ENCODE measurements around the gene RRP8.

RRP8 gene

DNA sequence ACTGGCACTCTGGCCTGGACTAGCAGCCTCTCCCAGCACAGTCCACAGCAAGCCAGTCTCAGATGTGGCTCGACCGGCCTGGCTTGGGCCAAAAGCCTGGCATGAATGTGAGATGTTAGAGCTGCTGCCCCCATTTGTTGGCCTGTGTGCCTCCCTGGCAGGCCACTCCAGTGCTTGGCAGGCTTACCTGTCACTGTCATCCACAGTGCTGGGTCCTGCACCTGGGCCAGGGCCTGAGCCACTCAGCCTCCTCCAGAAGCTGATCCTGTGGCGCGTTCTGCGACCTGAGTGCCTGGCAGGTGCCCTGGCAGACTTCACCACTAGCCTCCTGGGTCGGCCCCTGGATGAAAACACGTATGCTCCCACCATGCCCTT lies 36.1 kb downstream of the RRP8 start:
- TF ChIP-seq, protein P1, sequence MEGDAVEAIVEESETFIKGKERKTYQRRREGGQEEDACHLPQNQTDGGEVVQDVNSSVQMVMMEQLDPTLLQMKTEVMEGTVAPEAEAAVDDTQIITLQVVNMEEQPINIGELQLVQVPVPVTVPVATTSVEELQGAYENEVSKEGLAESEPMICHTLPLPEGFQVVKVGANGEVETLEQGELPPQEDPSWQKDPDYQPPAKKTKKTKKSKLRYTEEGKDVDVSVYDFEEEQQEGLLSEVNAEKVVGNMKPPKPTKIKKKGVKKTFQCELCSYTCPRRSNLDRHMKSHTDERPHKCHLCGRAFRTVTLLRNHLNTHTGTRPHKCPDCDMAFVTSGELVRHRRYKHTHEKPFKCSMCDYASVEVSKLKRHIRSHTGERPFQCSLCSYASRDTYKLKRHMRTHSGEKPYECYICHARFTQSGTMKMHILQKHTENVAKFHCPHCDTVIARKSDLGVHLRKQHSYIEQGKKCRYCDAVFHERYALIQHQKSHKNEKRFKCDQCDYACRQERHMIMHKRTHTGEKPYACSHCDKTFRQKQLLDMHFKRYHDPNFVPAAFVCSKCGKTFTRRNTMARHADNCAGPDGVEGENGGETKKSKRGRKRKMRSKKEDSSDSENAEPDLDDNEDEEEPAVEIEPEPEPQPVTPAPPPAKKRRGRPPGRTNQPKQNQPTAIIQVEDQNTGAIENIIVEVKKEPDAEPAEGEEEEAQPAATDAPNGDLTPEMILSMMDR (IDR thresholded peaks at IDR 0.05; ENCODE audit: low read depth, low read length) = no peak
- H3K4me3 ChIP-seq (ENCODE audit: low read depth, low read length) = no peak overlapping the region

DNA sequence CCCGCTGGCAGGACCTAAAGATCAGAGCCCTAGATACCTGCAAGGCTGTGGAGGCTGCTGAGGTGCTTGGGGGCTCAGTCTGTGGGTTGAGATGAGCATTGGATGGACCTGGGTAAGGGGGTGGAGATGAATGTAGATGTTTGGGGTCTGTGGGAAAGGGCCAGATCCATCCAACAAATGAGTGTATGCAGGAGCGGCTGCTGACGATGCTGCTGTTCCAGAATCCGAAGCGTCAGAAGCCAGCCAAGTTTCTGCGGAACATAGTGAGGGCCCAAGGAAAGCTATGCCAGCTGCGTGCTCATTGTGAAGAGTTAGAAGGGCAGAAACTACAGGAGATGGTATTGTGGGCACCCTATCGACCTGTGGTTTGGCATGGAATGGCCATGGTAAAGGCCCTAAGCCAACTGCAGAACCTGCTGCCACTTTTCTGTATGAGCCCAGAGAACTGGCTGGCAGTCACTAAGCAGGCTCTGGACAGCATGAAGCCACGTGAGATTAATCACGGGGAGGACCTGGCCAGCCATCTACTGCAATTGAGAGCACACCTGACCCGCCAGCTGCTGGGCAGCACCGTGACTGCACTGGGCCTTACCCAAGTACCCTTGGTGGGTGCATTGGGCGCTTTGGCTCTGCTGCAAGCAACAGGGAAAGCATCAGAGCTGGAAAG lies 36.6 kb downstream of the RRP8 start:
- TF ChIP-seq, protein P1 (IDR thresholded peaks at IDR 0.05; ENCODE audit: low read depth, low read length) = no peak
- H3K4me3 ChIP-seq (ENCODE audit: low read depth, low read length) = no peak overlapping the region

DNA sequence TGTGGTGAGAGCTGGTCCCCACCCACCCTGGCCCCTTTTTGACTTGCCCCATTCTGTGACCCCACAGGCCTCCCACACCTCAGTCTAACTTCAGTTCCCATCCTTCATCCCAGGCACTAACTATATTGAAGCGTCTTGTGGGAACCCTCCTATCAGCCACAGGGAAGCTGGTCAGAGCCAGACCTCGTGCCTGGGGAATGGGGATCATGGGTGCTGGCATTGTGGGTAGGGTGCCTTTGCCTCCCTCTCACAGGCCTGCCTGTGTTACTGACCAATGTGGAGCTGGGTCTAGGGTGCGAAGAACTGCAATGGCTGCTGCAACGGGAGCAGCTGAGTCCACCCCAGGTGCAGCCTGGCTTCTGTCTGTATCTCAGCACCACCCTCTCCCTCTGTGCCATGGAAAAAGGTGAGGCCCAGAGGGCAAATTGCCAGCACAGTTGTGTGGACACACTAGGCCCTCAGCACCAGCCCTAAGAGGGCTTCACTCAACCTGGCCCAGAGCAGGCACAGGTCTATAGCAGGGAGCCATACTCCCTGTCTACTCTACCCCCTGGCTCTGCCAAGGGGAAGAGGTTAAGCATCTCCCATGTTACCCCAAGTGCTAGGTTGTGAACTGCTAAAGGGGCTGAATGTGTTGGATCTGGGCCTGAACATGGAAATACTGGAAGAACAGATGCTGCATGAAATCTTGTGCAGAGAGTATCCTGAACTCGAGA lies 37.3 kb downstream of the RRP8 start:
- TF ChIP-seq, protein P1 (IDR thresholded peaks at IDR 0.05; ENCODE audit: low read depth, low read length) = no peak
- no peak overlapping the region for H3K4me3 ChIP-seq (ENCODE audit: low read depth, low read length)

DNA sequence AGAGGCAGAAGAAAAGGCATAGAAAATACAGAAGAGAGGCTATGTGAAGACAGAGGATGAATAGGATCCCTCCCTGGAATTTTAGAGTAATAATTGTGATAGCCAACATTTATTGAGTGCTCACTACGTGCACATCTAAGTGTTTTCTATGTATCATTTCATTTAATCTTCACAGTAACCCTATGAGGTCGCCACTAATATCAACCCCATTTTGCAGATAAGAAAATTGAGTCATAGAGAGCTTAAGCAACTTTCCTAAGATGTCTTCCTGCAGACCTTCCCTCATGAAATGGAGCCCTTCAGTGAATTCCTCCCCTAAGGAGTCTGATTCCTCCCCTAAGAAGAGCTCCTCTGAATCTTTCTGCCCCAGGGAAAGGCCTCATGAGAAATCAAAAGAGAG lies 38.1 kb downstream of the RRP8 start:
- no peak overlapping the region for H3K4me3 ChIP-seq (ENCODE audit: low read depth, low read length)
- TF ChIP-seq, protein P1 (IDR thresholded peaks at IDR 0.05; ENCODE audit: low read depth, low read length) = no peak

DNA sequence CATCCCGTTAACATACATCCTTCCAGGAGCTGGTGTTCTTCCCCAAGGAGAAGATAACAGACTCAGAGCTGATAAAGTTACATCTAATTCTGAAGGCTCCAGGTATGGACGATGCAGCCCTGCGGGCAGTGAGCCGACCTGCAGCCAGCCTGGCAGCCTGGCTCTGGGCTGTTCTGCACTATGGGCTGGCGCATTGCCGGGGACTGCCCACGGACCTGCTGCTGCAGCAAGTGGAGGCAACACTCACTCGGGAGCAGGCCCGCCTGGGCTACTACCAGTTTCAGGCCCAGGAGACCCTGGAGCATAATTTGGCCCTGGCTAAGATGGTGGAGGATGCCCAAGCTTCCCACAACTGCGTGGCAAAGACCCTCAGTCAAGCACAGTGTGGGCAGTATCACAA lies 39.7 kb downstream of the RRP8 start:
- H3K4me3 ChIP-seq (ENCODE audit: low read depth, low read length) = no peak overlapping the region
- TF ChIP-seq, protein P1 (IDR thresholded peaks at IDR 0.05; ENCODE audit: low read depth, low read length) = no peak

DNA sequence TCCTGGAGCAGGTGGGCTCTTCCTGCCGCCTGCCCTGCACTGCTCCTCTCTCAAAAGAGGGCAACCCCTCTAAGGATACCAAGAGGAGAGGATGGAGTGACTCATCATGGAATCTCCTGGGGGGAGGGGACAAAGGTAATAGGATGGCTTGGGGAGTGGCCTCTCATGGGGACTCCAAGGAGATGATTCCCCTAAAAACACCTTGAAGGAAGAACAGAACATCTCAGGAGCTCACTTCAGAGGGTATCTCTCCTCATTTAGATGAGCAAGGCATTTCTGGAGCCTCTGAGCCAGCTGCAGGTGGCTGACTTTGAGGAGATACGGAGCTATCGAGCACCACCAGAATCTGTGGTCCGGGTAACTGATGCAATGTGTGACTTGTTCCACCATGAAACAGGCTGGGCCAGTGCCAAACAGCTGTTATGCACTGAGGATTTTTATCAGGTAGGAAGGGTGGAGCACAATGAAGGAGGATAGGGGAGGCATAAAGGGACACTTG lies 40.2 kb downstream of the RRP8 start:
- H3K4me3 ChIP-seq (ENCODE audit: low read depth, low read length) = no peak overlapping the region
- TF ChIP-seq, protein P1 (IDR thresholded peaks at IDR 0.05; ENCODE audit: low read depth, low read length) = no peak

DNA sequence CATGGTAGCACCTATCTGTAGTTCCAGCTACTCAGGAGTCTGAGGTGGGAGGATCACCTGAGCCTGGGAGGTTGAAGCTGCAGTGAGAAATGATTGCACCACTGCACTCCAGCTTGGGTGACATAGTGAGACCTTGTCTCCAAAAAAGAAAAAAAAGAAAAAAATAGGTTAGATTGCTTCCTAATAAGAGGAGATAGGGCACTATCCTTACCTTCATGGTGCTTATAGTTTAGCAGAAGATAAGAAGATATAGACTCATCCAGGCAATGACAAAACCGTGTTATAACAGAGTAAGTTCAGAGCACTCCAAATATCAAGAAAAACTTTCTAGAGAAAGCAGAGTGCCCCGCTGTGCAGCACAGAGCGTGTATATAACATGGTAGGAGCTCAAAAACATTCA lies 42.1 kb downstream of the RRP8 start:
- TF ChIP-seq, protein P1 (IDR thresholded peaks at IDR 0.05; ENCODE audit: low read depth, low read length) = no peak
- no peak overlapping the region for H3K4me3 ChIP-seq (ENCODE audit: low read depth, low read length)
